CD4-positive, alpha-beta memory T cell (primary cell): ENCODE results near the gene TXNDC11. TPM values are rescaled to one million over a fixed set of nuclear protein-coding genes. Genes with fewer than 3 reads are reported as not detected.

Experiments
- CTCF ChIA-PET: fragments of 350-600 bp; sonication (Branson Sonifier 250); formaldehyde crosslinking; loops from one replicate; lab custom pipeline; 2021; ENCODE audit warnings: inconsistent platforms; ENCODE audit not compliant: partially characterized antibody; lab: Charles Lee
- POLR2A ChIA-PET: fragments of 350-600 bp; sonication (Branson Sonifier 250); formaldehyde crosslinking; loops from one replicate; lab custom pipeline; 2021; ENCODE audit not compliant: partially characterized antibody; lab: Charles Lee
- DNase-seq, 5 donors: peaks; one replicate each; pipeline versions ENCODE4 v3.0.0 to v3.0.0-alpha.2; 2020 to 2022; ENCODE audit warnings: mixed read lengths in 1 of 5
- H3K27ac ChIP-seq: one replicate; pipeline ENCODE4 v1.7.0; 2013; ENCODE audit warnings: low read depth, low read length
- H3K27me3 ChIP-seq: 2 replicates; pipeline ENCODE4 v1.7.0; 2013; ENCODE audit warnings: mild to moderate bottlenecking, low read length, moderate library complexity; ENCODE audit not compliant: insufficient read depth
- H3K36me3 ChIP-seq: 2 replicates; pipeline ENCODE4 v1.7.0; 2013; ENCODE audit warnings: mild to moderate bottlenecking, low read length, moderate library complexity; ENCODE audit not compliant: insufficient read depth
- H3K4me1 ChIP-seq: 2 replicates; pipeline ENCODE4 v1.7.0; 2013; ENCODE audit warnings: mild to moderate bottlenecking, low read length, moderate library complexity; ENCODE audit not compliant: insufficient read depth
- H3K4me3 ChIP-seq, 2 donors: one replicate each; pipeline ENCODE4 v1.7.0; 2013; ENCODE audit warnings: low read length in 2 of 2, mild to moderate bottlenecking in 1 of 2
- H3K9me3 ChIP-seq, 2 donors: one replicate each; pipeline ENCODE4 v1.7.0; 2013; ENCODE audit warnings: low read length in 2 of 2, control low read depth in 1 of 2; ENCODE audit not compliant: control insufficient read depth in 1 of 2
- H3K27ac Mint-ChIP-seq, 7 donors: one replicate each; pipeline ENCODE4 v1.8.0; 2020 to 2021; ENCODE audit warnings: mixed read lengths in 7 of 7, mild to moderate bottlenecking in 6 of 7, inconsistent platforms in 3 of 7, moderate library complexity in 3 of 7
- H3K27me3 Mint-ChIP-seq, 2 donors: one replicate each; pipeline ENCODE4 v1.8.0; 2020 to 2021; ENCODE audit warnings: mixed read lengths in 2 of 2
- H3K36me3 Mint-ChIP-seq, 2 donors: one replicate each; pipeline ENCODE4 v1.8.0; 2020 to 2021; ENCODE audit warnings: mixed read lengths in 2 of 2, inconsistent platforms in 1 of 2, mild to moderate bottlenecking in 1 of 2
- H3K4me1 Mint-ChIP-seq, 4 donors: one replicate each; pipeline ENCODE4 v1.8.0; 2020 to 2021; ENCODE audit warnings: mixed read lengths in 4 of 4, mild to moderate bottlenecking in 1 of 4
- H3K4me3 Mint-ChIP-seq, 8 donors: one replicate each; pipeline ENCODE4 v1.8.0; 2020 to 2021; ENCODE audit warnings: mixed read lengths in 8 of 8, mild to moderate bottlenecking in 7 of 8, moderate library complexity in 6 of 8, inconsistent platforms in 3 of 8
- H3K9me3 Mint-ChIP-seq, 8 donors: one replicate each; pipeline ENCODE4 v1.8.0; 2020 to 2021; ENCODE audit warnings: mixed read lengths in 8 of 8, mild to moderate bottlenecking in 5 of 8, inconsistent platforms in 3 of 8, moderate library complexity in 1 of 8
- intact Hi-C: fragments of 100-400 bp; cut with micrococcal nuclease; formaldehyde crosslinking; loops from one replicate; pipeline ENCODE4 v1.15.1; 2023
- polyA plus RNA-seq, 2 donors: library from polyadenylated mRNA; unstranded; fragments of 300-500 nt; fragmentation: Illumina TruSeq; gene quantifications; one replicate each; pipeline ENCODE4 v1.2.3, GENCODE V29; 2021
- total RNA-seq, 2 experiments: library from RNA; stranded (reverse); gene quantifications; one replicate each; pipeline ENCODE4 v1.2.3, GENCODE V29; 2021

TXNDC11 gene
- total and polyA plus RNA-seq, 4 experiments from 2014 or later: 51.7 to 62.6 (median 57.3) TPM

DNA sequence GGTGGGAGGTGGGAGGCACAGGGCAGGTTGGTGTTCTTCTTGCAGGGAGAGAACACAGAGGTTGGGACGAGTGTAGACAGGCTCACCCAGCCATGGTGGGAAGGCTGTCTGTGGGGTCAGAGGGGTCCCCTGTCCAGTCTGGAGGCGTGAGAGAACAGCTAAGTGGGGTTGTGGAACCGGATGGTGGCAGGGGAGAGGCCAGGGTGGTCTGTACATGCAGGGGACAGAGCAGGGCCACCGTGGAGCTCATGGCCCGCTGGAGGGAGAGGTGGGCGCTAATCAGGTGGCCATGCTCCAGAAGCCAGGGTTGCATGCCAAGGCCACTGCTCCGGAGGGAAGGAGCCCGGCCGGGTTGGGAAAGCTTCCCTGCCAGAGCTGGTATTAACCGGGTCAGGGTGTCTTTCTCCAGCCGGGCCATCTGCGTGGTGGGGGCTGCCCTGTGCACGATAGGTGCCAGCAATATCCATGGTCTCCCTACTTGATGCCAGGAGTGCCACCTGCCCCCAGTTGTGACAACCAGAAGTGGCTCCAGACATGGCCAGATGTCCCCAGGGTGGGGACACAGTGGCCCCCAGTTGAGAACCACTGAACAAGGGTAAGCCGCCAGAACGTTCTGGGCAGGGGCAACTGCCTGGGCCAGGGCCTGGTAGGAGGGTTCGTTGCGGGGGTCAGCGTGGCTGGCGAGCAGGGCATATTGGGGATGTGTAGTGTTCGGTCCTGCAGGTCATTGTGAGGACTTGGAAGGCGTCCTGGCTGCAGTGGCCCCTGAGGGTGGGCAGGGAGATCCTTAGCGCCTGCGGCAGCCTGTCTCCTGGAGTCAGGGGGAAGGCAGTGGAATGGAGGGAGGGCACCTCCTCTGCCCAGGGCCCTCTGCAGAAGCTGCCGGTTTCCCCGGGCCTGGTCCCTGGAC, 69.3 kb downstream of the TXNDC11 start:
- peak overlapping the region in 1 of 2 donors; percentile 5 for H3K4me3 ChIP-seq
- ChIA-PET CTCF (interaction anchor here (1.2 to 1.4 kb wide), 2 partner anchors 141 to 709 kb away, joined by 3 to 4 read pairs; no protein-coding TSS in a partner anchor), POLR2A (interaction anchor here (0.9 to 1.5 kb wide), 2 partner anchors 51 to 107 kb away, joined by 3 read pairs; no protein-coding TSS in a partner anchor)
- no peaks in the 10 kb centered on the region for H3K9me3 ChIP-seq
- DNase-seq: no peak
- peak overlapping the region in 7 of 8 donors; percentile 20 to 75 (median 60) for H3K4me3 Mint-ChIP-seq
- H3K9me3 Mint-ChIP-seq: no peaks in the 10 kb centered on the region
- H3K4me1 ChIP-seq: peaks cover 61% of the 10 kb centered on the region
- H3K36me3 ChIP-seq: peaks cover 11% of the 10 kb centered on the region
- peaks cover 14 to 33% of the 10 kb centered on the region in 2 donors for H3K36me3 Mint-ChIP-seq
- H3K27me3 ChIP-seq: no peaks in the 10 kb centered on the region
- intact Hi-C loops: no loop called here
- H3K4me1 Mint-ChIP-seq: peaks cover 37 to 86% (median 56%) of the 10 kb centered on the region in 4 donors
- H3K27ac ChIP-seq: no peak overlapping the region
- H3K27ac Mint-ChIP-seq: peak overlapping the region in 6 of 7 donors; percentile 23 to 91 (median 84)
- H3K27me3 Mint-ChIP-seq: no peaks in the 10 kb centered on the region

DNA sequence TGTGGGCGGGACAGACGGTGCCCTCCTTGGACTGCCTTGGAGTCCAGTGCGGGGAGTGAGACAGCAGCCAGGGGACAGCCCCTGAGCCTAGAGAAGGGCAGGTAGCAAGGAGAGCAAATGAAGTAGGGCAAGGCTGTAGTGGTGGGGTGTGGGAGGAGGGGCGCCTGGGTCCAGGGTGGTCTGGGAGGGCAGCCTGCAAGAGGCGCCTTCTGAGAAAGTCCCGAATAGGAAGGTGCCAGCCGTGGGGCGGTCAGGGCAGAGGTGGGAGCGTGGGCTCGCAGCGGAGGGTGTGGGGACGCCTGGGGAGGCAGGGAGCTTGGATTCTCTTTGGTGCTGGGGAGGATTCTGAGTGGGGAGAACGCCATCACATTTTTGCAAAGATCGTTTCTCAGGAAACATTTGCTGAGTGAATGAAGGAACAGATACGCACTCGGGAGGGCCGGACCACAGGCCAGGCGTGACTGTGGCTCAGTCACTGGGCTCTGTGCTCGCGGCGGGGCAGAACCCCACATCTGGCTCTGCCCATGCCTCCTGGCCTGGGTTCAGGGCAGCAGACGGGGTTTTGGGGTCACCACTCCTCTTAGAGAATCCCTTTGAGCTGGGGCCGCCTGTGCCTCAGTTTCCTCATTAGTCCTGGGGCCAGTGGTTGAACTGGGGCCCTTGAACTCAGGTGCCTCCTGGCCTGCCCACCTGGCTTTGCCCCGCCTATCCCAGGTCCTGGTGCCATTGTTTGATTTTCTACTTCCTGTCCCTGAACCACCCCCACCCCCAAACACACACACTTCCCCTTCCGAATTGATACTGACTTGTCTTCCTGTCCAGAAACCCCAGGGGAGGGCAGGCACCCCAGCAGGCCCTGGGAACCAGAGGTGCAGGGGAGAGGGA, 70.2 kb downstream of the TXNDC11 start:
- ChIA-PET CTCF (interaction anchor here (1.4 kb wide), 1 partner anchor 708 kb away, joined by 4 read pairs; no protein-coding TSS in a partner anchor), POLR2A (interaction anchor here (1.5 kb wide), 2 partner anchors 9 to 50 kb away, joined by 3 to 5 read pairs; no protein-coding TSS in a partner anchor)
- H3K9me3 Mint-ChIP-seq: no peaks in the 10 kb centered on the region
- Histone ChIP-seq H3K27me3 (no peaks in the 10 kb centered on the region), H3K9me3 (no peaks in the 10 kb centered on the region), H3K4me1 (peaks cover 61% of the 10 kb centered on the region), H3K4me3 (peak overlapping the region in 1 of 2 donors; percentile 5), H3K36me3 (peaks cover 9% of the 10 kb centered on the region), H3K27ac (no peak overlapping the region)
- H3K27ac Mint-ChIP-seq: peak overlapping the region; percentile 70 to 91 (median 87)
- peak overlapping the region; percentile 45 to 75 (median 60) for H3K4me3 Mint-ChIP-seq
- no peaks in the 10 kb centered on the region for H3K27me3 Mint-ChIP-seq
- peaks cover 8 to 24% of the 10 kb centered on the region in 2 donors for H3K36me3 Mint-ChIP-seq
- intact Hi-C loops: no loop called here
- peaks cover 36 to 82% (median 51%) of the 10 kb centered on the region in 4 donors for H3K4me1 Mint-ChIP-seq
- DNase-seq: peak in 4 of 5 donors; percentile 36 to 65 (median 46)

DNA sequence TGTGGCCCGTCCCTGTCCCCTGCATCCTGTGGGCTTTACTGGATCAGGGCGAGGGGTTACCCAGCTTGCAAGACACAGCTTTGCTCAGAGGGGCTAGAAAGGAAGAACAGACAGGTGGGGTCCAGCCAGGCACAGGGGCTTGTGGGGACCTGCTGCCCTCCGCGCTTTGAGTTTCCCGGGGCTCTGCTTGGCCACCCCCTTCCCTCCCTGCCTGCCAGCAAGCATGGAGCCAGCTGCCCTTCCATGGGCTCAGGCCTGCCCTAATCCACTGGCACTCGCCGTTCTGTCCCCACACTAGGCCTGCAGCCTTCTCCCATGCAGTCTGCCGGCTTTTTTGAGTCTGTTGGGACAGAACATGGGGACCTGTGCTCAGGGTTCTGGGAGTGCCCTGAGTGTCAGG, 71.0 kb downstream of the TXNDC11 start:
- no peak overlapping the region for H3K27ac ChIP-seq
- H3K4me3 Mint-ChIP-seq: peak overlapping the region in 5 of 8 donors; percentile 25 to 92 (median 67)
- peaks cover 5% of the 10 kb centered on the region for H3K36me3 ChIP-seq
- no peaks in the 10 kb centered on the region for H3K27me3 Mint-ChIP-seq
- no peaks in the 10 kb centered on the region for H3K9me3 Mint-ChIP-seq
- intact Hi-C loops: no loop called here
- ChIA-PET POLR2A (interaction anchor here (1.1 to 1.5 kb wide), 4 partner anchors 10 to 83 kb away, joined by 3 to 5 read pairs (median 4); no protein-coding TSS in a partner anchor), CTCF (no interaction called here)
- H3K27ac Mint-ChIP-seq: peak overlapping the region in 6 of 7 donors; percentile 77 to 92 (median 85)
- H3K36me3 Mint-ChIP-seq: peaks cover 4 to 16% of the 10 kb centered on the region in 2 donors
- DNase-seq: no peak
- H3K9me3 ChIP-seq: no peaks in the 10 kb centered on the region
- no peaks in the 10 kb centered on the region for H3K27me3 ChIP-seq
- H3K4me3 ChIP-seq: no peak overlapping the region
- H3K4me1 ChIP-seq: peaks cover 61% of the 10 kb centered on the region
- peaks cover 33 to 84% (median 52%) of the 10 kb centered on the region in 4 donors for H3K4me1 Mint-ChIP-seq

DNA sequence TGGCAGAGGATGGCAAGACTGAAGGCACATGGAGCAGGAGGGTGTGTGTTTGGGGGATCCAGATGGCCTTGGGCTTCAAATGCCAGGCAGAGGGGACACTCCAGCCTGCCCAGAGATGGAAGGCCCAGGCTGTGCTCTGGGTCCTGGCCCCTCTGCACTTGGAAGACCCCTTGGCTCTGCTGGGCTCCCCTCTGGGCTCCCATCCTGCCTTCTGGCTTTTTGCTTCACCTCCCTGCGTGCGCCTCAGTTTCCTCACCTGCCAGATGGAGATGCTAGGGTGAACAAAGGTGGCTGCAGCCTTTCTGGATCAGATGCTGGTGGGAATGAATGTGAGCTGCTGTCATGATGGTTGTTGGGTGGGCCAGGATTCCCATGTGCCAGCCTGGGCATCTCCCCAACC, 71.4 kb downstream of the TXNDC11 start:
- CTCF ChIA-PET: no interaction called here
- H3K27me3 Mint-ChIP-seq: no peaks in the 10 kb centered on the region
- POLR2A ChIA-PET: interaction anchor here (1.1 to 1.5 kb wide), 3 partner anchors 10 to 83 kb away, joined by 3 to 5 read pairs (median 4); no protein-coding TSS in a partner anchor
- H3K9me3 ChIP-seq: no peaks in the 10 kb centered on the region
- H3K36me3 ChIP-seq: peaks cover 1% of the 10 kb centered on the region
- H3K4me1 Mint-ChIP-seq: peaks cover 34 to 85% (median 54%) of the 10 kb centered on the region in 4 donors
- H3K4me3 ChIP-seq: no peak overlapping the region
- peak overlapping the region in 6 of 8 donors; percentile 21 to 92 (median 60) for H3K4me3 Mint-ChIP-seq
- peaks cover 63% of the 10 kb centered on the region for H3K4me1 ChIP-seq
- no peaks in the 10 kb centered on the region for H3K27me3 ChIP-seq
- peak overlapping the region; percentile 57 to 96 (median 87) for H3K27ac Mint-ChIP-seq
- peaks cover 0 to 12% of the 10 kb centered on the region in 2 donors for H3K36me3 Mint-ChIP-seq
- no peak for DNase-seq
- H3K27ac ChIP-seq: no peak overlapping the region
- intact Hi-C loops: no loop called here
- H3K9me3 Mint-ChIP-seq: no peaks in the 10 kb centered on the region

DNA sequence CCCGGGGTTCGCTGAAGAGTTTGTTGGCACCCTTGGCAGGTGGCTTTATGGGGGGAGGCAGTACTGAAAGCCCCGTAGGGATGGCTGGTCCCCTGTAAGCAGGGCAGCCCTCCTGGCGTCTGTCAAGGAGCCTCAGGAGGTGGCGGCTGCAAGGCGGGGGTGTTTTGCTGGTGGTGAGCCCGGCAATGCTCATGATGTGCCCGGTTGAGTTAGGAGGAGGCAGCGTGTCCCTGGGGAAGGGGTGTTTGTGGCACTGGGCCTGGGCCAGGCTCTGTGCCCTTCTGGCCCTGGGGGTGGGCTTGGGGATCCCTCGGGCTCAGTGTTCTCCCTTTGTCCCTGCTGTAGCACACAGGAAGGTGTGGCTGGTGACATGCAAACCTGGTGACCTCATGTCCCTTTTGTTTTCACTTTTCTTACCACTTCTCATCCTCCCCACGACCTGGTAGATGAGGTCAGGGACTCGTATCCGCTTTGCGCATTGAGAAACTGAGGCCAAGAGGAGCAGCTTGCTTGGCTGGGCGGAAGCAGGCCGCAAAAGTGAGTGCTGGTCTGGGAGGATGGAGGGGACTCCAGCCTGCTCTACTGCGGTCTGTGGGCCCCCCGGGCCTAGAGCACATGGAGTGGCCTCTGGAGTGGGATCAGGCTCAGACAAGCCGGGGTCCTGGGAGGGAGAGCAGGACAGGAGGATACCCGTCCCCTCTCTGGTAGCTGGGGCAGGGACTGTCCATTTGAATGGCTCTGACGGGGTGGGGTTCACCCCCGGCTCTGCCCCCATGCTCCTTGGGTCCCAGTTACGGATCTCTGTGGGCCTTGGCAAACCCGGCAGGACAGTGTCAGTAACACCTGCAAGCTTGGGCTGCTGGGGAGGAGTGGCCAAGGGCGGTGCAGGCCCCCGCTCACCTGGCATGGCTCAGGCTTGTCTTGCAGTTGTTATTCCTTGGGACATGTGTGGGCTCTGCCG, 72.2 kb downstream of the TXNDC11 start:
- peaks cover 0 to 5% of the 10 kb centered on the region in 2 donors for H3K36me3 Mint-ChIP-seq
- no peaks in the 10 kb centered on the region for H3K27me3 Mint-ChIP-seq
- no peaks in the 10 kb centered on the region for H3K36me3 ChIP-seq
- DNase-seq: peak in 4 of 5 donors; percentile 33 to 47 (median 40)
- intact Hi-C loops: no loop called here
- peak overlapping the region; percentile 84 to 92 (median 87) for H3K4me3 Mint-ChIP-seq
- ChIA-PET CTCF (interaction anchor here (1.2 to 1.7 kb wide), 2 partner anchors 34 to 127 kb away, joined by 3 to 4 read pairs; partner anchors contain the start of gene ZC3H7A), POLR2A (interaction anchor here (1.1 to 6.0 kb wide), 6 partner anchors 10 to 84 kb away, joined by 3 to 29 read pairs (median 8); partner anchors contain the start of genes LITAF and TXNDC11)
- peaks cover 69% of the 10 kb centered on the region for H3K4me1 ChIP-seq
- H3K27me3 ChIP-seq: no peaks in the 10 kb centered on the region
- peak overlapping the region; percentile 87 to 96 (median 92) for H3K27ac Mint-ChIP-seq
- H3K9me3 ChIP-seq: no peaks in the 10 kb centered on the region
- peak overlapping the region; percentile 22 for H3K27ac ChIP-seq
- peaks cover 40 to 87% (median 59%) of the 10 kb centered on the region in 4 donors for H3K4me1 Mint-ChIP-seq
- peak overlapping the region in 1 of 2 donors; percentile 72 for H3K4me3 ChIP-seq
- H3K9me3 Mint-ChIP-seq: no peaks in the 10 kb centered on the region
